ENCODE measurements around the gene CAPN11. TPM values are rescaled to one million over a fixed set of nuclear protein-coding genes. Genes with fewer than 3 reads are reported as not detected.

The CAPN11 gene
- total RNA-seq, 1 experiment from 2014 or later, result not detected

DNA sequence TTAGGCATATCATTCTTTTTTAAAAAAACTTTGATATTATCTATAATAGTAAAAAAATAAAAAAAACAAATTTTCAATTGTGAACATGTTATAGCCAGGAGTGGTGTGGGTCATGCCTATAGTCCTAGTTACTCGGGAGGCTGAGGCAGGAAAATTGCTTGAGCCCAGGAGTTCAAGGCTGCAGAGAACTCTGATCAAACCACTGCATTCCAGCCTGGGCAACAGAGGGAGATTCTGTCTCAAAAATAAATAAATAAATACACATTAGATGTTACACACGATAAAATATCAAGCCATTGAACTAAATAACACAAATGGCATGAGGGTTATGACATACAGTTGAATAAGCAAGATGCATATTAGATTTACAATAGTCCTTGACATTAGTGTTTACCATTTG, 30.2 kb downstream of the CAPN11 start:
- Histone ChIP-seq H2AFZ (ENCODE audit: low read depth, low read length, poor library complexity, severe bottlenecking) (no peak overlapping the region), H3K9me3 (ENCODE audit: control insufficient read depth in 1 of 2, insufficient read depth in 1 of 2, low read depth in 1 of 2, low read length in 2 of 2) (no peaks in the 10 kb centered on the region), H3K27me3 (ENCODE audit: insufficient read depth, low read length) (no peaks in the 10 kb centered on the region), H3K27ac (ENCODE audit: low read depth, low read length) (no peak overlapping the region), H3K9ac (ENCODE audit: low read length) (no peak overlapping the region), H3K4me1 (ENCODE audit: control insufficient read depth in 1 of 2, insufficient read depth in 2 of 2, low read length in 2 of 2) (peaks cover 10 to 13% of the 10 kb centered on the region in 2 experiments; a peak in 3 of 4 replicates), H3K79me2 (ENCODE audit: insufficient read depth, low read length) (no peaks in the 10 kb centered on the region), H3K36me3 (ENCODE audit: control insufficient read depth in 1 of 2, insufficient read depth in 2 of 2, low read length in 2 of 2) (no peaks in the 10 kb centered on the region), H4K20me1 (ENCODE audit: insufficient read depth) (no peaks in the 10 kb centered on the region), H3K4me2 (ENCODE audit: low read length) (no peak overlapping the region), H3K9me2 (ENCODE audit: insufficient read depth) (no peaks in the 10 kb centered on the region), H3K4me3 (replicated peaks in 1 of 2; ENCODE audit: low read depth in 1 of 2, low read length in 2 of 2) (no peak overlapping the region)
- ATAC-seq (no peak), DNase-seq (ENCODE audit: low read depth, low spot score) (no peak)
- TF ChIP-seq, protein P1, sequence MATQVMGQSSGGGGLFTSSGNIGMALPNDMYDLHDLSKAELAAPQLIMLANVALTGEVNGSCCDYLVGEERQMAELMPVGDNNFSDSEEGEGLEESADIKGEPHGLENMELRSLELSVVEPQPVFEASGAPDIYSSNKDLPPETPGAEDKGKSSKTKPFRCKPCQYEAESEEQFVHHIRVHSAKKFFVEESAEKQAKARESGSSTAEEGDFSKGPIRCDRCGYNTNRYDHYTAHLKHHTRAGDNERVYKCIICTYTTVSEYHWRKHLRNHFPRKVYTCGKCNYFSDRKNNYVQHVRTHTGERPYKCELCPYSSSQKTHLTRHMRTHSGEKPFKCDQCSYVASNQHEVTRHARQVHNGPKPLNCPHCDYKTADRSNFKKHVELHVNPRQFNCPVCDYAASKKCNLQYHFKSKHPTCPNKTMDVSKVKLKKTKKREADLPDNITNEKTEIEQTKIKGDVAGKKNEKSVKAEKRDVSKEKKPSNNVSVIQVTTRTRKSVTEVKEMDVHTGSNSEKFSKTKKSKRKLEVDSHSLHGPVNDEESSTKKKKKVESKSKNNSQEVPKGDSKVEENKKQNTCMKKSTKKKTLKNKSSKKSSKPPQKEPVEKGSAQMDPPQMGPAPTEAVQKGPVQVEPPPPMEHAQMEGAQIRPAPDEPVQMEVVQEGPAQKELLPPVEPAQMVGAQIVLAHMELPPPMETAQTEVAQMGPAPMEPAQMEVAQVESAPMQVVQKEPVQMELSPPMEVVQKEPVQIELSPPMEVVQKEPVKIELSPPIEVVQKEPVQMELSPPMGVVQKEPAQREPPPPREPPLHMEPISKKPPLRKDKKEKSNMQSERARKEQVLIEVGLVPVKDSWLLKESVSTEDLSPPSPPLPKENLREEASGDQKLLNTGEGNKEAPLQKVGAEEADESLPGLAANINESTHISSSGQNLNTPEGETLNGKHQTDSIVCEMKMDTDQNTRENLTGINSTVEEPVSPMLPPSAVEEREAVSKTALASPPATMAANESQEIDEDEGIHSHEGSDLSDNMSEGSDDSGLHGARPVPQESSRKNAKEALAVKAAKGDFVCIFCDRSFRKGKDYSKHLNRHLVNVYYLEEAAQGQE (IDR thresholded peaks at IDR 0.05; ENCODE audit: low read depth), result no peak
- no peak for TF ChIP-seq FOSL1 (IDR thresholded peaks at IDR 0.05; ENCODE audit: low read depth)
- TF ChIP-seq, protein P2, sequence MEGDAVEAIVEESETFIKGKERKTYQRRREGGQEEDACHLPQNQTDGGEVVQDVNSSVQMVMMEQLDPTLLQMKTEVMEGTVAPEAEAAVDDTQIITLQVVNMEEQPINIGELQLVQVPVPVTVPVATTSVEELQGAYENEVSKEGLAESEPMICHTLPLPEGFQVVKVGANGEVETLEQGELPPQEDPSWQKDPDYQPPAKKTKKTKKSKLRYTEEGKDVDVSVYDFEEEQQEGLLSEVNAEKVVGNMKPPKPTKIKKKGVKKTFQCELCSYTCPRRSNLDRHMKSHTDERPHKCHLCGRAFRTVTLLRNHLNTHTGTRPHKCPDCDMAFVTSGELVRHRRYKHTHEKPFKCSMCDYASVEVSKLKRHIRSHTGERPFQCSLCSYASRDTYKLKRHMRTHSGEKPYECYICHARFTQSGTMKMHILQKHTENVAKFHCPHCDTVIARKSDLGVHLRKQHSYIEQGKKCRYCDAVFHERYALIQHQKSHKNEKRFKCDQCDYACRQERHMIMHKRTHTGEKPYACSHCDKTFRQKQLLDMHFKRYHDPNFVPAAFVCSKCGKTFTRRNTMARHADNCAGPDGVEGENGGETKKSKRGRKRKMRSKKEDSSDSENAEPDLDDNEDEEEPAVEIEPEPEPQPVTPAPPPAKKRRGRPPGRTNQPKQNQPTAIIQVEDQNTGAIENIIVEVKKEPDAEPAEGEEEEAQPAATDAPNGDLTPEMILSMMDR (IDR thresholded peaks at IDR 0.05 in 2 of 3, conservative IDR thresholded peaks at IDR 0.05 in 1 of 3; ENCODE audit: borderline replicate concordance in 1 of 3, insufficient read depth in 1 of 3, low read depth in 2 of 3, low read length in 2 of 3), result no peak
- TF ChIP-seq TCF7L2 (IDR thresholded peaks at IDR 0.05; ENCODE audit: borderline replicate concordance, extremely low read depth, insufficient read depth, insufficient read length), result no peak
- TF ChIP-seq ATF3 (IDR thresholded peaks at IDR 0.05), result no peak
- TF ChIP-seq ELF1 (IDR thresholded peaks at IDR 0.05; ENCODE audit: borderline replicate concordance, low read depth), result no peak
- TF ChIP-seq YY1 (IDR thresholded peaks at IDR 0.05; ENCODE audit: extremely low read depth, insufficient replicate concordance, low read depth, low read length), result no peak
- TF ChIP-seq RAD21 (IDR thresholded peaks at IDR 0.05; ENCODE audit: low read depth), result no peak
- TF ChIP-seq ZBTB33 (IDR thresholded peaks at IDR 0.05; ENCODE audit: extremely low read depth, insufficient replicate concordance, low read length), result no peak
- TF ChIP-seq ZFX (IDR thresholded peaks at IDR 0.05), result no peak
- TF ChIP-seq, protein P3, sequence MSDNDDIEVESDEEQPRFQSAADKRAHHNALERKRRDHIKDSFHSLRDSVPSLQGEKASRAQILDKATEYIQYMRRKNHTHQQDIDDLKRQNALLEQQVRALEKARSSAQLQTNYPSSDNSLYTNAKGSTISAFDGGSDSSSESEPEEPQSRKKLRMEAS (IDR thresholded peaks at IDR 0.05), result no peak
- no peak for TF ChIP-seq CBX3 (IDR thresholded peaks at IDR 0.05; ENCODE audit: low read depth)
- TF ChIP-seq POLR2A (IDR thresholded peaks at IDR 0.05; ENCODE audit: borderline replicate concordance, extremely low read depth, insufficient read depth, insufficient read length), result no peak
- no peak for TF ChIP-seq CEBPB (IDR thresholded peaks at IDR 0.05; ENCODE audit: low read depth)
- no peak for TF ChIP-seq POLR2AphosphoS5 (IDR thresholded peaks at IDR 0.05; ENCODE audit: low read depth, low read length)
- TF ChIP-seq SRF (IDR thresholded peaks at IDR 0.05; ENCODE audit: low read depth), result no peak
- no peak for TF ChIP-seq JUND (IDR thresholded peaks at IDR 0.05)
- no TSS peak for BruUV-seq (replicated peaks)
- ChIA-PET CTCF (interaction anchor here (1.3 kb wide), 1 partner anchor 92 kb away, joined by 3 read pairs; no protein-coding TSS in a partner anchor), POLR2A (interaction anchor here (2.3 kb wide), 1 partner anchor 58 kb away, joined by 6 read pairs; the partner anchor contains the start of gene HSP90AB1), RAD21 (ENCODE audit: low non-redundant PET in 1 of 2, low total read pairs in 2 of 2, uncharacterized antibody in 2 of 2, unreplicated experiment in 2 of 2) (no interaction called here)
- intact Hi-C loops (cut with micrococcal nuclease), result no loop called here

Data from HCT116 (cell line).